ENCODE results near the gene LRIG1.

GRCh38 chr3:66527246-66527645 is 26.4 kb upstream of the LRIG1 start:
- TF ChIP-seq POLR2A (IDR thresholded peaks at IDR 0.05; ENCODE audit: low read depth, low read length) (no peak), TAF1 (IDR thresholded peaks at IDR 0.05; ENCODE audit: borderline replicate concordance, low read depth, low read length) (no peak)

Data from GM12892 (cell line).